Kidney (tissue), 14 donors: Measurements from ENCODE around the gene PCSK5. TPM values are rescaled to one million over a fixed set of nuclear protein-coding genes. Genes with fewer than 3 reads are reported as not detected.
"Not testable (repeated sequence)": the region's sequence is repeated elsewhere in the genome, so short reads cannot be mapped to it uniquely, and the experiment has no call there.

ENCODE experiments used
- DNase-seq, 5 donors: peaks; one replicate each; pipeline ENCODE4 v3.0.0-alpha.2; 2013 to 2020
- FAIRE-seq: peaks from 2 replicates; lab custom pipeline; 2012; peaks lifted over from hg19 to GRCh38; lab: Jason Lieb, UNC
- H3K27ac ChIP-seq, 2 donors: one replicate each; pipeline ENCODE4 v1.7.0; 2013; ENCODE audit warnings: low read depth in 2 of 2, low read length in 2 of 2, inconsistent platforms in 1 of 2
- H3K27me3 ChIP-seq: one replicate; pipeline ENCODE4 v1.7.1; 2013; ENCODE audit warnings: low read length, inconsistent platforms; ENCODE audit not compliant: control insufficient read depth, insufficient read depth
- H3K36me3 ChIP-seq, 3 donors: one replicate each; pipeline versions ENCODE4 v1.7.0 to v1.7.1; 2013; ENCODE audit warnings: low read length in 3 of 3, control low read depth in 1 of 3, inconsistent platforms in 1 of 3; ENCODE audit not compliant: insufficient read depth in 3 of 3, control insufficient read depth in 2 of 3
- H3K4me1 ChIP-seq, 3 donors: one replicate each; pipeline versions ENCODE4 v1.7.0 to v1.7.1; 2013; ENCODE audit warnings: low read length in 3 of 3, inconsistent platforms in 1 of 3, low read depth in 1 of 3; ENCODE audit not compliant: control insufficient read depth in 2 of 3, insufficient read depth in 2 of 3
- H3K4me3 ChIP-seq, 3 donors: one replicate each; pipeline versions ENCODE4 v1.7.0 to v1.8.1; 2013; ENCODE audit warnings: low read length in 3 of 3, control low read depth in 1 of 3, inconsistent platforms in 1 of 3
- H3K9ac ChIP-seq, 3 donors: one replicate each; pipeline versions ENCODE4 v1.7.0 to v1.7.1; 2013; ENCODE audit warnings: low read length in 3 of 3, control low read depth in 1 of 3, inconsistent platforms in 1 of 3
- H3K9me3 ChIP-seq, 3 donors: one replicate each; pipeline versions ENCODE4 v1.7.0 to v1.7.1; 2013; ENCODE audit warnings: low read length in 3 of 3, control low read depth in 1 of 3, inconsistent platforms in 1 of 3; ENCODE audit not compliant: control insufficient read depth in 2 of 3, insufficient read depth in 1 of 3
- intact Hi-C: fragments of 100-400 bp; cut with DNase I; formaldehyde crosslinking; loops from one replicate; pipeline ENCODE4 v1.11.1; 2022
- polyA plus RNA-seq: library from polyadenylated mRNA; stranded (reverse); fragments of 350-450 nt; fragmentation: Illumina TruSeq; extraction: RNeasy Lipid Tissue Mini Kit (QIAGEN cat#74804); gene quantifications from one replicate; pipeline ENCODE4 v1.2.3, GENCODE V29; 2014; ENCODE audit warnings: low read depth, low replicate concordance; ENCODE audit not compliant: insufficient read depth
- total RNA-seq: library from RNA; stranded (reverse); fragmentation: NEBNext Ultra II Directional; extraction: Animal tissue kit (Norgen Biotek cat#: 25700); gene quantifications from one replicate; pipeline ENCODE4 v1.2.1, GENCODE V29; 2021
- TF ChIP-seq, protein P1 (sequence below): IDR thresholded peaks from 3 replicates; pipeline ENCODE4 v1.5.1; 2012; ENCODE audit warnings: mild to moderate bottlenecking, moderate library complexity, borderline replicate concordance; ENCODE audit not compliant: insufficient read depth; ENCODE audit errors: extremely low read depth
- donor health status: control.
- donor health status: control.
- donor health status: control.
- donor health status: control.
- donor health status: control.
- donor health status: DM: yes; HTN: yes; CAD: no.
- donor health status: Normal renal cell carcinoma (clear cell type).

PCSK5 gene
- total and polyA plus RNA-seq, 2 donors from 2014 or later, result 1.6 to 14.7 TPM

DNA sequence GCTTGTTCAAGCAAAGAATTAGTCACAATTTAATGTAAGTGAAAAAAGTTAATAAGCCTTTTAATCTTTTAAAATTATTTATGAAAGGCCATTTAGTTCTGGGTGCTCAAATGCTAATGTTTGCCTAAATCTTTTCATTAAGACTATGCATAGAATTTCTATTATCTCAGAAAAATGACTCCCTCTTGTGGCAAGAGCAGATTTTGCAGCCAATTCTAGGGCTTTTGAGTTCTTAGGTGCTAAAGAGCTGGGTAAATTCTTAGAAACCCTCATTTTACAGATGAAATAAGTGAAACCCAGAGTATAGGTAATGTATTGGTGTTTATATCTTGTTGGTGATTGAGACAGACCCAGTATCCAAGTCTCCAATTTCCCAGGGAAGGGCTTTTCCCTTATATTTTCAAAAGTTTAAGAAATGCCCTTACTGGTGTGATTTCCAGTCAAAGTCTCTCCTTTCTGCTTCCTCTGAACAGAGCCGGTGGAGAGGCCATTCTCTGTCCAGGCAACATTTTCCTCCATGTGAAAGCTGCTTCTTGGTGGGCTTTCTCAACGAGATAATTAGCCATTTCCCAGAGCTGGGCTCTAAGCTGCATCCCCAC lies 24.1 kb upstream of the PCSK5 start:
- TF ChIP-seq, protein P1, sequence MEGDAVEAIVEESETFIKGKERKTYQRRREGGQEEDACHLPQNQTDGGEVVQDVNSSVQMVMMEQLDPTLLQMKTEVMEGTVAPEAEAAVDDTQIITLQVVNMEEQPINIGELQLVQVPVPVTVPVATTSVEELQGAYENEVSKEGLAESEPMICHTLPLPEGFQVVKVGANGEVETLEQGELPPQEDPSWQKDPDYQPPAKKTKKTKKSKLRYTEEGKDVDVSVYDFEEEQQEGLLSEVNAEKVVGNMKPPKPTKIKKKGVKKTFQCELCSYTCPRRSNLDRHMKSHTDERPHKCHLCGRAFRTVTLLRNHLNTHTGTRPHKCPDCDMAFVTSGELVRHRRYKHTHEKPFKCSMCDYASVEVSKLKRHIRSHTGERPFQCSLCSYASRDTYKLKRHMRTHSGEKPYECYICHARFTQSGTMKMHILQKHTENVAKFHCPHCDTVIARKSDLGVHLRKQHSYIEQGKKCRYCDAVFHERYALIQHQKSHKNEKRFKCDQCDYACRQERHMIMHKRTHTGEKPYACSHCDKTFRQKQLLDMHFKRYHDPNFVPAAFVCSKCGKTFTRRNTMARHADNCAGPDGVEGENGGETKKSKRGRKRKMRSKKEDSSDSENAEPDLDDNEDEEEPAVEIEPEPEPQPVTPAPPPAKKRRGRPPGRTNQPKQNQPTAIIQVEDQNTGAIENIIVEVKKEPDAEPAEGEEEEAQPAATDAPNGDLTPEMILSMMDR, result peak; percentile 60
- no peak overlapping the region for H3K4me3 ChIP-seq
- H3K4me1 ChIP-seq, result no peaks in the 10 kb centered on the region
- no peak overlapping the region for H3K9ac ChIP-seq
- H3K27me3 ChIP-seq, result no peaks in the 10 kb centered on the region
- H3K36me3 ChIP-seq, result no peaks in the 10 kb centered on the region
- intact Hi-C loops, result no loop called here
- no peak overlapping the region for H3K27ac ChIP-seq
- DNase-seq (peak in 3 of 5 donors; percentile 41 to 82 (median 81)), FAIRE-seq (peak; percentile 94)
- no peaks in the 10 kb centered on the region for H3K9me3 ChIP-seq

DNA sequence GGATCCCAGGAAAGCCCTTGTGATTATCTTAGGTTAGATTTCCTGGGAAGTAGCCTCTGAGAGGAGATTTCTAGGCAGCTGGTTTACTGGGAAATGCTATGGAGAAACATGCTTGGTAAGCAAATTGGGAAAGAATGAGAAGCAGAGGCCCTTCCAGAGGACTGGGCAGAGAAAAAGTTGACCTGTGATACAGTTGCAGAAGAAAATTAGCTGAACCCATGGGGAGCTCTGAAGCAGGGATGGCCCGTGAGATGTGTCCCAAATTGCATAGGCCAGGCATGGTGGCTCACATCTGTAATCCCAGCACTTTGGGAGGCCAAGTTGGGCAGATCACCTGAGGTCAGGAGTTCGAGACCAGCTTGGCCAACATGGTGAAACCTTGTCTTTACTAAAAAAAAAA lies 21.9 kb upstream of the PCSK5 start:
- DNase-seq, FAIRE-seq, H3K4me3 ChIP-seq, H3K4me1 ChIP-seq, H3K9ac ChIP-seq, intact Hi-C loops, H3K9me3 ChIP-seq, H3K27ac ChIP-seq, H3K27me3 ChIP-seq, H3K36me3 ChIP-seq: not testable (repeated sequence)

DNA sequence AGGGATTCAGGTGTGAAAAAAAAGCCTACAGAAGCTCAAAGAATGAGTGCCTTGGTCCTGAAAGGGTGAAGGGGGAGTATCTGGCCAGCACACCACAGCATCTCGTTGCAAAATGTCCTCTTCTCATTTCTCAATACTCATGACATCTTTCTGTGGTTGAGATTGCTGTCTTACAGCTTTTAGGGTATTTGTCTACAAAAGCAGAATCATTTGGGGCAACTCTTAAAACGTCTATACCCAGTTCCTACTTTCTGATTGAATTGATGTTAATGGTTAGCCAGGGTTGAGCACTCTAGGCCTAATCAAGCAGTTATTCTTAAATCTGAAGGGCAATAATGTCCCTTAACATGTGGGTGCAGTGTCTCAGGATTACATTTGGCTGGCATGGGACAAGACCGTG lies 21.2 kb upstream of the PCSK5 start:
- no peak for FAIRE-seq

GRCh38 chr9:75870450-75870849 lies 20.0 kb upstream of the PCSK5 start:
- Histone ChIP-seq H3K9me3 (no peaks in the 10 kb centered on the region), H3K4me3 (no peak overlapping the region), H3K27ac (no peak overlapping the region), H3K4me1 (no peaks in the 10 kb centered on the region), H3K9ac (no peak overlapping the region), H3K27me3 (no peaks in the 10 kb centered on the region), H3K36me3 (no peaks in the 10 kb centered on the region)
- TF ChIP-seq, protein P1, result no peak
- FAIRE-seq, result no peak
- no peak for DNase-seq
- intact Hi-C loops, result no loop called here

More for the DNA sequence above, 21.2 kb upstream of the PCSK5 start:
- H3K4me1 ChIP-seq, result no peaks in the 10 kb centered on the region
- H3K36me3 ChIP-seq, result no peaks in the 10 kb centered on the region
- intact Hi-C loops, result no loop called here
- no peaks in the 10 kb centered on the region for H3K27me3 ChIP-seq
- TF ChIP-seq, protein P1, result no peak
- H3K27ac ChIP-seq, result no peak overlapping the region
- no peak for DNase-seq
- no peaks in the 10 kb centered on the region for H3K9me3 ChIP-seq
- H3K9ac ChIP-seq, result no peak overlapping the region
- no peak overlapping the region for H3K4me3 ChIP-seq
